Measurements from ENCODE around the gene NUP214. TPM values are rescaled to one million over a fixed set of nuclear protein-coding genes. Genes with fewer than 3 reads are reported as not detected.

Gene NUP214
- total RNA-seq, 4 donors from 2014 or later = 27.4 to 78.3 (median 47.4) TPM

GRCh38 chr9:131092548-131093440 is 32.6 kb upstream of the NUP214 start:
- TF ChIP-seq, protein P1, sequence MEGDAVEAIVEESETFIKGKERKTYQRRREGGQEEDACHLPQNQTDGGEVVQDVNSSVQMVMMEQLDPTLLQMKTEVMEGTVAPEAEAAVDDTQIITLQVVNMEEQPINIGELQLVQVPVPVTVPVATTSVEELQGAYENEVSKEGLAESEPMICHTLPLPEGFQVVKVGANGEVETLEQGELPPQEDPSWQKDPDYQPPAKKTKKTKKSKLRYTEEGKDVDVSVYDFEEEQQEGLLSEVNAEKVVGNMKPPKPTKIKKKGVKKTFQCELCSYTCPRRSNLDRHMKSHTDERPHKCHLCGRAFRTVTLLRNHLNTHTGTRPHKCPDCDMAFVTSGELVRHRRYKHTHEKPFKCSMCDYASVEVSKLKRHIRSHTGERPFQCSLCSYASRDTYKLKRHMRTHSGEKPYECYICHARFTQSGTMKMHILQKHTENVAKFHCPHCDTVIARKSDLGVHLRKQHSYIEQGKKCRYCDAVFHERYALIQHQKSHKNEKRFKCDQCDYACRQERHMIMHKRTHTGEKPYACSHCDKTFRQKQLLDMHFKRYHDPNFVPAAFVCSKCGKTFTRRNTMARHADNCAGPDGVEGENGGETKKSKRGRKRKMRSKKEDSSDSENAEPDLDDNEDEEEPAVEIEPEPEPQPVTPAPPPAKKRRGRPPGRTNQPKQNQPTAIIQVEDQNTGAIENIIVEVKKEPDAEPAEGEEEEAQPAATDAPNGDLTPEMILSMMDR (IDR thresholded peaks at IDR 0.05) = no peak
- ATAC-seq (ENCODE audit: low FRiP score) (no peak), DNase-seq (ENCODE audit: low spot score) (no peak)

DNA sequence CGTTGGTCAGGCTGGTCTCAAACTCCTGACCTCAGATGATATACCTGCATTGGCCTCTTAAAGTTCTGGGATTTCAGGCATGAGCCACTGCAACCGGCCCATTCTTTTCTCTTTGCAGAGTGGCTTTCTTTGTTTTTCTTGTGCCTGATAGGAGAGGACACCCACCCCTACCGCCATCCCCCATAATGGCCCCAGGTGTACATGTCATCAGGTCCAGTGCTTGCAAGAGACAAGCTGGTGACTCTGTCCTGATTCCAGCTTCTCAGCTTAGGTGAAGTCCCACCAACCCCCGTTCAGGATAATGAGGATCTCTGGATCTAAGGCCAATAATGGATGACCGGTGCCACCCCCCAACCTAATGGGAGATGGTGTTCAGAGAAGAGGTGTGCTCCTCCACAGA is 31.4 kb upstream of the NUP214 start:
- DNase-seq (ENCODE audit: low spot score) = no peak
- TF ChIP-seq, protein P1 (IDR thresholded peaks at IDR 0.05) = no peak
- no peak for ATAC-seq (ENCODE audit: low FRiP score)

DNA sequence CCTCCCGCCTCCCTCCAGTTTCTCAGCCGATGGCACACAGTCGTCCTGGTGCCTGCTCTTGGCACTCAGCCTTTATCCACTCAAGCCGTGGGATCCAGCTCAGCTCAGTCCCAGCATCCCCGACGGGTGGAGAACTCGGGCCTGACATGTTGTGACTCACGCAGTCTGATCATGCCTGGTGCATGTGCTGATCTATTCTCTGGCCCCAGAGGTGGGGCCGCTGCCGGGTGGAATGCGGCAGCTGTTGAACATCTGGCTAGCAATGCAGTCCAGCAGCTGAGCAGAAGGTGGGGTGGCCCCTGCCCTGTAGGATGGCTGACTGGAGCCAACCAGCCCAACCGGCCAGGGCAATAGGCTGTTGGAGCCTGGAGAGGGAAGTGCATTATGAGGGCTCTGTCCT is 30.8 kb upstream of the NUP214 start:
- TF ChIP-seq, protein P1 (IDR thresholded peaks at IDR 0.05) = no peak
- no peak for DNase-seq (ENCODE audit: low spot score)
- ATAC-seq (ENCODE audit: low FRiP score) = no peak

DNA sequence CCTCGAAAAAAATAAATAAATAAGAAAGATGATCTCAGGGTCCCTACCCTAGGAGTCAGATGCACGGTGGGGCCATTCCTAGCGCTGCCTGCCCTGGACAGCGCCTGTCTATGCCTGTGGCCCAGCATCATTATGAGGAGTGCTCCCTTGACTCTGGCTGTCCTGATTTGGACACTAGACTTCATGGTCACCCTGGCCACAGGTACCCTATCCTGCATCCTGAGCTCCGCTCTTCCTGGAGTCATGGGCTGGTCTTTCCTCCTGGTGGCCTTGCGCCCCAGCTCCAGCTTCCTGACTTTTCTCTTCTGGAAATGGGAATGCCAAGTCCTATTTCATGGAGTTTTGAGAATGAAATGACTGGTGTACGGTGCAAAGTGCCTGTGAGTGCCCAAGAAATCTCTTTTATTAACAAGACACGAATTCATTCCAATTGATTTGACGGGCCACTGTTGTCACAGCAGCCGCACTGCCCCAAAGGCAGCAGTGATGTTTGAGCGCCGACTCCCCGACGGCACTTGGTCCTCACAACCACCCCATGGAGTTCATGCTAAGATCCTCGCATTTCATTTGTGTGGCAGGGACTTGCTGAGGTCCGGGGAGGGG is 29.6 kb upstream of the NUP214 start:
- ATAC-seq (ENCODE audit: low FRiP score) = no peak
- no peak for DNase-seq (ENCODE audit: low spot score)
- TF ChIP-seq, protein P1 (IDR thresholded peaks at IDR 0.05) = no peak

DNA sequence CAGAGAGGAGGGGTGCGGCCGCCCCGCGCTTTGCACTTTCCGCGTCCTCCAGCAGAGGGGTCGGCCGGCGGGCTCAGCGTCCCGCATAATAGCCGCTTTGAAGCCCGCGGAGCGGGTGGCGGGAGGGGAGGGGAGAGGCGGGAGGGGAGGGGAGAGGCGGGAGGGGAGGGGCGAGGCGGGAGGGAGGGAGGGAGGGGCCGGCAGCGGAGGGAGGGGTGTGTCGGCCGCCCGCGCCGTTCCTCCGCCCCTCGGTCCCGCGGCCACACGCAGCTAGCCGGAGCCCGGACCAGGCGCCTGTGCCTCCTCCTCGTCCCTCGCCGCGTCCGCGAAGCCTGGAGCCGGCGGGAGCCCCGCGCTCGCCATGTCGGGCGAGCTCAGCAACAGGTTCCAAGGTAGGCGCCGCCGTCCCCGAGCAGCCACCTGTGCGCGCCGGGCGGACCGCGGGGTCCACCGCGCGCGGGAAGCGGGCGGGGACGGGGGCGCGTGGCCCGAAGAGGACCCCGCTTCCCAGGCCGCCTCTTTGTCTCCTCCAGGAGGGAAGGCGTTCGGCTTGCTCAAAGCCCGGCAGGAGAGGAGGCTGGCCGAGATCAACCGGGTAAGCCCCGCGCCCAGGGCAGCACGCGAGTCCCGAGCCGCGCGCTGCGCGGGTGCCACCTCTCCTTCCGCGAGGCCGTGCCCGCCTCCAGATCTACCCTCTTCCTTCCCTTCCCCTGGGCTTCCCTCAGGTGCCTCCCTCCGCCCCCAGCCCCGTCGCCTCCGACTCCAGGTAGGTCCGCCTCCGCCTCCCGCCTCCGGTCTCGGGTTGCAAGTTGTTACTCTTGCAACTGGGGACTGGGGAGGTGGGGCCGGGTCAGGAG is 28.9 kb upstream of the NUP214 start, which contains the start of gene AIF1L:
Gene AIF1L, plus strand, starts transcription at position 263 of the 857 bp plus-strand sequence. Its CDS starts 99 bp downstream, at position 362.
- no peak for DNase-seq (ENCODE audit: low spot score)
- TF ChIP-seq, protein P1 (IDR thresholded peaks at IDR 0.05) = no peak
- ATAC-seq (ENCODE audit: low FRiP score) = peak; percentile 21

GRCh38 chr9:131097126-131097947 is 28.0 kb upstream of the NUP214 start:
- TF ChIP-seq, protein P1 (IDR thresholded peaks at IDR 0.05) = no peak

More at GRCh38 chr9:131097126-131097947, 28.0 kb upstream of the NUP214 start:
- ATAC-seq (ENCODE audit: low FRiP score) = no peak
- DNase-seq (ENCODE audit: low spot score) = no peak
